IMR-90 (cell line): Measurements from ENCODE around the gene ZDHHC18. TPM values are rescaled to one million over a fixed set of nuclear protein-coding genes. Genes with fewer than 3 reads are reported as not detected.

Source experiments
- ATAC-seq: fragments of 200-7000 bp; cut with Tn5 transposase; 2 replicates; pipeline ENCODE4 v1.9.1; 2020; ENCODE audit warnings: low read depth, mild to moderate bottlenecking, moderate library complexity
- BruUV-seq: library from RNA; stranded (reverse); fragments of 400-500 nt; replicated peaks from 2 replicates; lab custom pipeline; 2021; lab: Mats Ljungman, UMichigan
- CTCF ChIA-PET: fragments of 300-600 bp; formaldehyde crosslinking; extraction: SDS; loops from one replicate; lab custom pipeline; 2021; ENCODE audit warnings: antibody characterized with exemption; lab: Yijun Ruan, JAX
- POLR2A ChIA-PET: fragments of 300-600 bp; sonication (Branson Sonifier 250); formaldehyde crosslinking; loops from one replicate; lab custom pipeline; 2022; ENCODE audit warnings: antibody characterized with exemption; ENCODE audit not compliant: unreplicated experiment; lab: Charles Lee
- DNase-seq: peaks from one replicate; pipeline ENCODE4 v3.0.0; 2013
- H2AFZ ChIP-seq: replicated peaks from 2 replicates; pipeline ENCODE3; 2013; ENCODE audit warnings: low read length, mild to moderate bottlenecking; ENCODE audit not compliant: poor library complexity
- H2AK5ac ChIP-seq: 2 replicates; pipeline ENCODE4 v1.6.1; 2013; ENCODE audit warnings: low read depth, low read length, inconsistent platforms
- H2AK9ac ChIP-seq: replicated peaks from 2 replicates; pipeline ENCODE3; 2013; ENCODE audit warnings: mild to moderate bottlenecking, low read depth, low read length, moderate library complexity; ENCODE audit not compliant: poor library complexity
- H2BK120ac ChIP-seq: 2 replicates; pipeline ENCODE4 v1.6.1; 2013; ENCODE audit warnings: low read depth, low read length, inconsistent platforms
- H2BK15ac ChIP-seq: 3 replicates; pipeline ENCODE4 v1.6.1; 2013; ENCODE audit warnings: low read depth, low read length, inconsistent platforms
- H2BK20ac ChIP-seq: 2 replicates; pipeline ENCODE4 v1.6.1; 2013; ENCODE audit warnings: low read depth, mild to moderate bottlenecking, inconsistent platforms, low read length, moderate library complexity
- H2BK5ac ChIP-seq: 2 replicates; pipeline ENCODE4 v1.6.1; 2013; ENCODE audit warnings: mild to moderate bottlenecking, low read depth, low read length, inconsistent platforms; ENCODE audit not compliant: poor library complexity, severe bottlenecking
- H3K14ac ChIP-seq: replicated peaks from 2 replicates; pipeline ENCODE4 v1.6.1; 2013; ENCODE audit warnings: low read depth, low read length, inconsistent platforms
- H3K18ac ChIP-seq: 2 replicates; pipeline ENCODE4 v1.6.1; 2013; ENCODE audit warnings: low read depth, low read length, control low read depth
- H3K23ac ChIP-seq: 2 replicates; pipeline ENCODE4 v1.6.1; 2013; ENCODE audit warnings: low read depth, low read length, inconsistent platforms
- H3K27ac ChIP-seq: 2 replicates; pipeline ENCODE4 v1.5.1; 2013; ENCODE audit warnings: mild to moderate bottlenecking, control low read depth, low read length; ENCODE audit not compliant: insufficient read depth
- H3K27me3 ChIP-seq: 2 replicates; pipeline ENCODE4 v1.6.1; 2013; ENCODE audit warnings: low read length; ENCODE audit not compliant: control insufficient read depth, insufficient read depth
- H3K36me3 ChIP-seq: 2 replicates; pipeline ENCODE4 v1.6.1; 2013; ENCODE audit warnings: low read length, mixed read lengths; ENCODE audit not compliant: control insufficient read depth, insufficient read depth
- H3K4ac ChIP-seq: 2 replicates; pipeline ENCODE4 v1.6.1; 2013; ENCODE audit warnings: low read depth, low read length, inconsistent platforms
- H3K4me1 ChIP-seq: 2 replicates; pipeline ENCODE4 v1.6.1; 2013; ENCODE audit warnings: low read length, mixed read lengths; ENCODE audit not compliant: control insufficient read depth, insufficient read depth
- H3K4me2 ChIP-seq: 2 replicates; pipeline ENCODE4 v1.6.1; 2013; ENCODE audit warnings: low read depth, mild to moderate bottlenecking, control low read depth, low read length, moderate library complexity
- H3K4me3 ChIP-seq: 2 replicates; pipeline ENCODE4 v1.5.1; 2013; ENCODE audit warnings: low read depth, mild to moderate bottlenecking, control low read depth, low read length, moderate library complexity; ENCODE audit not compliant: insufficient read depth
- H3K56ac ChIP-seq: 2 replicates; pipeline ENCODE4 v1.6.1; 2013; ENCODE audit warnings: low read length, inconsistent platforms; ENCODE audit not compliant: insufficient read depth; ENCODE audit errors: extremely low read depth
- H3K79me1 ChIP-seq, 2 experiments: 2 replicates each; pipeline ENCODE4 v1.6.1; 2013; ENCODE audit warnings: low read length in 2 of 2, inconsistent platforms in 1 of 2, low read depth in 1 of 2
- H3K9ac ChIP-seq: 2 replicates; pipeline ENCODE4 v1.6.1; 2013; ENCODE audit warnings: low read depth, low read length, control low read depth
- H3K9me1 ChIP-seq: 2 replicates; pipeline ENCODE4 v1.6.1; 2013; ENCODE audit warnings: low read length, inconsistent platforms; ENCODE audit not compliant: insufficient read depth
- H3K9me3 ChIP-seq: 2 replicates; pipeline ENCODE4 v1.6.1; 2013; ENCODE audit warnings: low read length; ENCODE audit not compliant: control insufficient read depth, insufficient read depth
- H4K20me1 ChIP-seq: 2 replicates; pipeline ENCODE4 v1.6.1; 2013; ENCODE audit warnings: low read length, inconsistent platforms; ENCODE audit not compliant: insufficient read depth
- H4K5ac ChIP-seq: 2 replicates; pipeline ENCODE4 v1.6.1; 2013; ENCODE audit warnings: mild to moderate bottlenecking, low read depth, low read length, control low read depth
- H4K8ac ChIP-seq, 2 experiments: 2 replicates each; pipeline ENCODE4 v1.6.1; 2013; ENCODE audit warnings: low read depth in 2 of 2, low read length in 2 of 2, control low read depth in 1 of 2, inconsistent platforms in 1 of 2
- H4K91ac ChIP-seq: 2 replicates; pipeline ENCODE4 v1.6.1; 2013; ENCODE audit warnings: low read depth, low read length, inconsistent platforms; ENCODE audit not compliant: insufficient read depth
- CEBPB ChIP-seq: IDR thresholded peaks from 2 replicates; pipeline ENCODE4 v1.6.1; 2012; ENCODE audit warnings: low read depth, low read length, improper control_type of control experiment
- SMC3 ChIP-seq: fragments of 150-350 bp; IDR thresholded peaks from 2 replicates; pipeline ENCODE4 v1.6.1; 2016; ENCODE audit warnings: low read depth, mild to moderate bottlenecking, antibody characterized with exemption, low read length, moderate library complexity
- WGBS, 2 experiments: methylation state at CpG; one replicate each; pipeline versions ENCODE4 v1.1.5 to v1.1.7; 2013; ENCODE audit warnings: missing lambda C conversion rate in 2 of 2; ENCODE audit not compliant: insufficient read length in 1 of 2; ENCODE audit errors: extremely low coverage in 2 of 2; 5-methylcytosine and 5-hydroxymethylcytosine counted together
- dilution Hi-C: fragments of 300-500 bp; cut with HindIII; formaldehyde crosslinking; loops from one replicate; pipeline ENCODE4 v1.14.3; 2018; ENCODE audit warnings: low sequenced_read_pairs; ENCODE audit not compliant: unreplicated experiment
- in situ Hi-C: fragments of 300-500 bp; cut with MboI; formaldehyde crosslinking; loops from 3 replicates; pipeline ENCODE4 v1.14.3; 2019; ENCODE audit warnings: low sequenced_read_pairs, inconsistent platforms, mixed read lengths
- intact Hi-C: fragments of 100-400 bp; cut with micrococcal nuclease; formaldehyde crosslinking; loops from 2 replicates; pipeline ENCODE4 v1.10.0; 2022
- polyA plus RNA-seq, 3 experiments: library from polyadenylated mRNA; depleted of rRNA; stranded (reverse); fragments of >200 nt; gene quantifications; 2 replicates each; pipeline ENCODE4 v1.2.3, GENCODE V29; 2012; ENCODE audit warnings: low replicate concordance in 1 of 3
- total RNA-seq: library from RNA; depleted of rRNA; stranded (reverse); fragments of >200 nt; gene quantifications from 2 replicates; pipeline ENCODE4 v1.2.3, GENCODE V29; 2012
- TF ChIP-seq, protein P1 (sequence below): fragments of 150-350 bp; IDR thresholded peaks from 2 replicates; pipeline ENCODE4 v1.6.1; 2016; ENCODE audit warnings: low read depth, mild to moderate bottlenecking, low read length, moderate library complexity, borderline replicate concordance

Gene ZDHHC18
- total and polyA plus RNA-seq, 2 of the 4 experiments (the other 2 are of a cell fraction) = 12.5 to 37.0 TPM

GRCh38 chr1:26785611-26786436 lies 40.7 kb upstream of the ZDHHC18 start:
- Histone ChIP-seq H2BK15ac (peak overlapping the region; percentile 83; the same call in 2 of the 3 replicates), H3K56ac (peak overlapping the region; percentile 64; the same call in 1 of the 2 replicates), H3K9me1 (peaks cover 18% of the 10 kb centered on the region), H3K36me3 (peaks cover 5% of the 10 kb centered on the region), H3K27me3 (no peaks in the 10 kb centered on the region), H3K4ac (peak overlapping the region; percentile 97), H3K9ac (peak overlapping the region; percentile 27), H2AFZ (peak overlapping the region; percentile 78), H4K8ac (peak overlapping the region; percentile 87 to 96; a peak in 3 of 4 replicates), H3K4me3 (peak overlapping the region; percentile 8; the same call in 1 of the 2 replicates), H3K23ac (peak overlapping the region; percentile 97), H2AK9ac (peak overlapping the region; percentile 66), H3K79me1 (peaks cover 45 to 75% of the 10 kb centered on the region in 2 experiments), H3K4me2 (peak overlapping the region; percentile 89), H3K4me1 (peaks cover 37% of the 10 kb centered on the region), H2BK5ac (peak overlapping the region; percentile 96), H2BK20ac (peak overlapping the region; percentile 60), H4K91ac (peak overlapping the region; percentile 80), H4K20me1 (peaks cover 12% of the 10 kb centered on the region), H3K18ac (peak overlapping the region; percentile 93), H3K14ac (peak overlapping the region; percentile 96), H3K27ac (peak overlapping the region; percentile 90), H2AK5ac (peak overlapping the region; percentile 83; the same call in 1 of the 2 replicates), H4K5ac (peak overlapping the region; percentile 96), H2BK120ac (peak overlapping the region; percentile 82), H3K9me3 (no peaks in the 10 kb centered on the region)
- no CpG with 5 or more reads among the region's 5 CpGs for WGBS, 2 experiments
- ChIA-PET CTCF (interaction anchor here (1.0 to 1.4 kb wide), 2 partner anchors 93 to 183 kb away, joined by 4 read pairs; no protein-coding TSS in a partner anchor), POLR2A (interaction anchor here (1.0 kb wide), 1 partner anchor 87 kb away, joined by 5 read pairs; no protein-coding TSS in a partner anchor)
- TF ChIP-seq CEBPB (peak; percentile 38; the same call in 1 of the 2 replicates), SMC3 (no peak)
- TF ChIP-seq, protein P1, sequence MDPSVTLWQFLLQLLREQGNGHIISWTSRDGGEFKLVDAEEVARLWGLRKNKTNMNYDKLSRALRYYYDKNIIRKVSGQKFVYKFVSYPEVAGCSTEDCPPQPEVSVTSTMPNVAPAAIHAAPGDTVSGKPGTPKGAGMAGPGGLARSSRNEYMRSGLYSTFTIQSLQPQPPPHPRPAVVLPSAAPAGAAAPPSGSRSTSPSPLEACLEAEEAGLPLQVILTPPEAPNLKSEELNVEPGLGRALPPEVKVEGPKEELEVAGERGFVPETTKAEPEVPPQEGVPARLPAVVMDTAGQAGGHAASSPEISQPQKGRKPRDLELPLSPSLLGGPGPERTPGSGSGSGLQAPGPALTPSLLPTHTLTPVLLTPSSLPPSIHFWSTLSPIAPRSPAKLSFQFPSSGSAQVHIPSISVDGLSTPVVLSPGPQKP = no peak
- dilution Hi-C loops (loop anchor here (25.0 kb wide), 1 partner anchor 199 kb away; no protein-coding TSS in a partner anchor), intact Hi-C loops (no loop called here), in situ Hi-C loops (loop anchor here (5.0 kb wide), 1 partner anchor 94 kb away; no protein-coding TSS in a partner anchor)
- ATAC-seq (no peak), DNase-seq (peak; percentile 48)
- BruUV-seq = no TSS peak
